ENCODE data around the gene GRHL1.

- TF ChIP-seq CTCF (tag by site-specific recombination; IDR thresholded peaks at IDR 0.05) (no peak), ZNF335 (tag by site-specific recombination; conservative IDR thresholded peaks at IDR 0.05) (no peak), SETDB1 (IDR thresholded peaks at IDR 0.05; ENCODE audit: insufficient read length, low read length) (no peak), ZNF23 (tag by site-specific recombination; IDR thresholded peaks at IDR 0.05; ENCODE audit: borderline replicate concordance) (no peak), ATF2 (tag by site-specific recombination; IDR thresholded peaks at IDR 0.05; ENCODE audit: low read depth) (no peak), ZNF214 (tag by site-specific recombination; IDR thresholded peaks at IDR 0.05; ENCODE audit: borderline replicate concordance) (no peak), ZNF354C (tag by site-specific recombination; IDR thresholded peaks at IDR 0.05; ENCODE audit: borderline replicate concordance, low read depth) (no peak), ZSCAN30 (tag by site-specific recombination; IDR thresholded peaks at IDR 0.05) (no peak), ZNF416 (tag by site-specific recombination; IDR thresholded peaks at IDR 0.05) (no peak), ZNF133 (tag by site-specific recombination; IDR thresholded peaks at IDR 0.05) (no peak), ZNF560 (tag by site-specific recombination; IDR thresholded peaks at IDR 0.05; ENCODE audit: borderline replicate concordance) (no peak), ZNF76 (tag by site-specific recombination; IDR thresholded peaks at IDR 0.05; ENCODE audit: borderline replicate concordance, low read depth) (no peak), PRDM10 (tag by site-specific recombination; IDR thresholded peaks at IDR 0.05) (no peak)
Observed at GRCh38 chr2:9946818-9947217, 4.7 kb upstream of the GRHL1 start.
